ENCODE data around the gene PLCD3.
A peak's percentile ranks its signal among the peaks of the same experiment; 100 is the strongest.

- TF ChIP-seq CTCF (conservative IDR thresholded peaks at IDR 0.05 in 1 of 2, IDR thresholded peaks at IDR 0.05 in 1 of 2; ENCODE audit: extremely low read depth in 1 of 2, insufficient read depth in 1 of 2, low read depth in 1 of 2, low read length in 2 of 2), result peak; percentile 71 to 94
- no peak for TF ChIP-seq EZH2 (IDR thresholded peaks at IDR 0.05; ENCODE audit: borderline replicate concordance, low read length)
These were observed 16.8 kb upstream of the PLCD3 start for GRCh38 chr17:45149037-45149668.

All from mammary epithelial cell (primary cell).